Measurements from ENCODE around the gene RAB11FIP4. TPM values are rescaled to one million over a fixed set of nuclear protein-coding genes. Genes with fewer than 3 reads are reported as not detected.

The RAB11FIP4 gene
- total RNA-seq, 4 donors from 2014 or later, result 0.33 to 2.0 (median 1.2) TPM

DNA sequence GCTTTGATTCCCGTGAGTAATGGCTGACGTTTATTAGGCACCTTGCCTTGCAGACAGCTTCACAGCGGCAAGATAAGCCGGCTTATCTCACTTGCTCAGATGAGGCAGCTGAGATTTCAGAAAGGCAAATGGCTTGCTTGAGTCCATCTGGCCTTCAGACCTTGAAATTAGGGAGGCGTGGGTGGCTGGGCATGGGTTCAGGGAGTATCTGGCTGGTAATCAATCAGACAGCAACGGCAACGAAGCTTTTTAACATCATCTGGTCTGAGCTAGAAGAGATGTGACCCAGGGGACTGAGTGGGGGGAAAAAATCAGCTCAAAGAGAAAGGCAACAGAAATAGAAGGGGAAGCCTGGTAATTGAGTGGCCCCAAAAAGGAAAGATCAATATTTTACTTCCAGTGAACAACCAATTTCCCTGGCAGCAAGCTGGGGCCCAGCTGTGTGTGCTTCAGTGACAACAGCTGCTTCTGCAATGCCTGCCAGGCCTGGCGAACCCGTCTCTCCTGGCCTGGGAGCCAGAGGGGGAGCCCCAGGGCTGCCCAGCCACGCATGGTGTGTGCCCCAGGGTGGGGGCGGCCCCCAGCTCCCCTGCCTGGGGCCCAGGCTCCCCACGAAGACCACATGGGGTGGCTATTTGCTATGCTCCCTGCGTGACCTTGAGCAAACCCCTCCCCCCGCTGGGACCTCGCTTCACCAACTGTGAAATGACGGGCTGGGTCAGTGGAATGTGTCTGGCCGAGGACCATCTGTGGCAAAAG lies 34.0 kb downstream of the RAB11FIP4 start:
- no peak for TF ChIP-seq CTCF (IDR thresholded peaks at IDR 0.05; ENCODE audit: low read depth)

GRCh38 chr17:31427684-31428083 lies 36.2 kb downstream of the RAB11FIP4 start:
- TF ChIP-seq CTCF (IDR thresholded peaks at IDR 0.05; ENCODE audit: low read depth), result no peak

GRCh38 chr17:31428111-31428510 lies 36.6 kb downstream of the RAB11FIP4 start:
- no peak for TF ChIP-seq CTCF (IDR thresholded peaks at IDR 0.05; ENCODE audit: low read depth)

- no peak for TF ChIP-seq CTCF (IDR thresholded peaks at IDR 0.05; ENCODE audit: low read depth)
These were observed 37.0 kb downstream of the RAB11FIP4 start for GRCh38 chr17:31428512-31428911.

DNA sequence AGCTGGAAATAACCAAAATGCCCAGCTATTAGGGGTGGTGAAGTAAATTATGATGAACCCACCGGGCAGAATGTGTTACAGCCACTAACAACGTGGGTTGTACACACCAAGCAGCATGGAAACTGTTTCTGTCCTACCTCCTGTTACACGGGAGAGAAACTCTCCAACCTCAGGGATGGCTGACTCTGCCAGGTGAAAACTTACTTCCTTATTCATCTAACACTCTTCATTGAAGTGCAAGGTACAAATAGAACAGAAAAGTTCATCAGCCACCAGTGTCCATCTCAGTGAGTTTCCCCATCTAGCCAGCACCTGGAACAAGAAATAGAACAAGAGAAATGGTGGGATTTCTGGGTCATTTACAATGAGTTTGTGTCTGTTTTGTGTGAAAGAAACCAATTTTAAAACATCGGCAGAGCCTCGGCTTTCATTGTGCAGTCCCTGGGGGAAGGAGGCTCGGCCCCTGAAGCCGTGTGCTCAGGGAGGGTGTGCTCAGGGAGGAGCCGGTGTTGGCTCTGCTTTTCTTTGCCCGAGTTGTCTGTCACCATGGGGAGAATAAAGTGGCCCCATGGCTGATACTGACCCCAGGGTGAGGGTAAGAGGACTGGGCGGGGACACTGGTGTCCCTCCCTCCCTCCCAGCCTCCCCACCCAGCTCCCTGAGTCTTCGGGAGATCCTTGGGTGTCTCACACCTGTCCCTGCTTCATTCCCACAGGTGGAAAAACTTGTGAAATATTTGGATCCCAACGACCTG lies 39.8 kb downstream of the RAB11FIP4 start:
- no peak for TF ChIP-seq CTCF (IDR thresholded peaks at IDR 0.05; ENCODE audit: low read depth)

- TF ChIP-seq CTCF (IDR thresholded peaks at IDR 0.05; ENCODE audit: low read depth), result no peak
These were observed 40.6 kb downstream of the RAB11FIP4 start for GRCh38 chr17:31431852-31432658.

Measured in subcutaneous adipose tissue (tissue), 4 donors.